K562 (cell line): ENCODE data around the gene ZFR2. TPM values are rescaled to one million over a fixed set of nuclear protein-coding genes. Genes with fewer than 3 reads are reported as not detected.

Source experiments
- ATAC-seq: fragments of 200-7000 bp; cut with Tn5 transposase; 3 replicates; pipeline ENCODE4 v1.9.1; 2020; ENCODE audit warnings: moderate library complexity
- BruUV-seq: library from RNA; stranded (reverse); fragments of 400-500 nt; replicated peaks from 2 replicates; lab custom pipeline; 2021; lab: Mats Ljungman, UMichigan
- CTCF ChIA-PET: fragments of 300-600 bp; formaldehyde crosslinking; extraction: SDS; loops from one replicate; lab custom pipeline; 2021; ENCODE audit warnings: low intra/inter-chr PET ratio; lab: Yijun Ruan, JAX
- POLR2A ChIA-PET: fragments of 300-600, 350-650 bp; sonication (Branson Sonifier 250); formaldehyde crosslinking; extraction: SDS; loops from one replicate; lab custom pipeline; 2021; ENCODE audit warnings: antibody characterized with exemption, inconsistent platforms; lab: Yijun Ruan, JAX
- DNase-seq, 4 experiments: peaks; one replicate each; pipeline versions ENCODE4 v3.0.0 to v3.0.0-alpha.2; 2011 to 2018; ENCODE audit warnings: low spot score in 3 of 4, mixed read lengths in 3 of 4; ENCODE audit errors: extremely low read depth in 1 of 4
- FAIRE-seq: peaks from 2 replicates; lab custom pipeline; 2011; peaks lifted over from hg19 to GRCh38; lab: Jason Lieb, UNC
- H2AFZ ChIP-seq: 2 replicates; pipeline ENCODE4 v1.6.0; 2011; ENCODE audit warnings: low read depth, low read length, control low read depth, inconsistent platforms
- H3K27ac ChIP-seq: fragments of 200-600 bp; 3 replicates; pipeline ENCODE4 v1.8.0; 2011; ENCODE audit warnings: low read depth, mild to moderate bottlenecking, control low read depth, inconsistent platforms, low read length, moderate library complexity, mixed read lengths; ENCODE audit errors: extremely low read depth
- H3K27me3 ChIP-seq, 2 experiments: fragments of 300-600 bp in 1 of 2; 2 replicates in 1 of 2; 3 replicates in 1 of 2; pipeline versions ENCODE4 v1.6.0 to v1.8.0; 2011; ENCODE audit warnings: inconsistent platforms in 2 of 2, low read length in 2 of 2, mild to moderate bottlenecking in 1 of 2, mixed read lengths in 1 of 2, moderate library complexity in 1 of 2; ENCODE audit not compliant: control insufficient read depth in 2 of 2, insufficient read depth in 2 of 2
- H3K36me3 ChIP-seq: fragments of 300-600 bp; 3 replicates; pipeline ENCODE4 v1.8.0; 2011; ENCODE audit warnings: mild to moderate bottlenecking, low read length, inconsistent platforms; ENCODE audit not compliant: control insufficient read depth, insufficient read depth
- H3K4me1 ChIP-seq, 2 experiments: fragments of 200-600 bp in 1 of 2; replicated peaks in 1 of 2; 2 replicates in 1 of 2; 3 replicates in 1 of 2; pipeline versions ENCODE4 v1.5.1 to v1.8.0; 2011; ENCODE audit warnings: inconsistent platforms in 2 of 2, low read length in 2 of 2, mild to moderate bottlenecking in 1 of 2, mixed read lengths in 1 of 2, moderate library complexity in 1 of 2; ENCODE audit not compliant: control insufficient read depth in 2 of 2, insufficient read depth in 2 of 2
- H3K4me2 ChIP-seq: 2 replicates; pipeline ENCODE4 v1.6.1; 2011; ENCODE audit warnings: low read length, control low read depth, inconsistent platforms, mixed read lengths; ENCODE audit not compliant: insufficient read depth
- H3K4me3 ChIP-seq: fragments of 200-600 bp; sonication (generic), shearing (Covaris generic); 2 replicates; pipeline ENCODE4 v1.5.1; 2016; ENCODE audit warnings: control low read depth, inconsistent platforms
- H3K79me2 ChIP-seq: fragments of 200-600 bp; 3 replicates; pipeline ENCODE4 v1.8.0; 2011; ENCODE audit warnings: low read length, inconsistent platforms; ENCODE audit not compliant: control insufficient read depth, insufficient read depth
- H3K9ac ChIP-seq, 2 experiments: 2 replicates each; pipeline versions ENCODE4 v1.6.0 to v1.6.1; 2011; ENCODE audit warnings: low read depth in 2 of 2, low read length in 2 of 2, control low read depth in 1 of 2, inconsistent platforms in 1 of 2, mild to moderate bottlenecking in 1 of 2, mixed read lengths in 1 of 2; ENCODE audit not compliant: insufficient read depth in 1 of 2
- H3K9me1 ChIP-seq: one replicate; pipeline ENCODE4 v1.6.0; 2011; ENCODE audit warnings: inconsistent platforms, mild to moderate bottlenecking, low read length, moderate library complexity; ENCODE audit not compliant: control insufficient read depth, insufficient read depth
- H3K9me3 ChIP-seq: replicated peaks from 2 replicates; pipeline ENCODE4 v1.5.1; 2011; ENCODE audit warnings: low read depth, low read length, inconsistent platforms; ENCODE audit not compliant: control insufficient read depth, insufficient read depth
- H4K20me1 ChIP-seq: replicated peaks from 2 replicates; pipeline ENCODE4 v1.6.1; 2011; ENCODE audit warnings: low read length, inconsistent platforms, mixed read lengths; ENCODE audit not compliant: control insufficient read depth, insufficient read depth
- ADNP ChIP-seq: fragments of 200-800 bp; sonication (Bioruptor generic); IDR thresholded peaks from 2 replicates; pipeline ENCODE4 v1.6.1; 2016; ENCODE audit warnings: missing genetic modification characterization, missing compliant biosample characterization
- BCOR ChIP-seq: fragments of 450-650 bp; IDR thresholded peaks from 2 replicates; pipeline ENCODE4 v1.6.1; 2016
- CBX3 ChIP-seq, 2 experiments: IDR thresholded peaks; 1 replicate in 1 of 2; 2 replicates in 1 of 2; pipeline ENCODE4 v1.6.1; 2012; ENCODE audit warnings: inconsistent platforms in 2 of 2, low read length in 2 of 2, borderline replicate concordance in 1 of 2, control low read depth in 1 of 2
- DACH1 ChIP-seq: fragments of 450-650 bp; IDR thresholded peaks from 2 replicates; pipeline ENCODE4 v1.6.1; 2018; ENCODE audit not compliant: partially characterized antibody
- KAT2B ChIP-seq: IDR thresholded peaks from one replicate; pipeline ENCODE4 v1.6.1; 2012; ENCODE audit warnings: low read depth, mild to moderate bottlenecking, control low read depth, inconsistent platforms, low read length, moderate library complexity
- KDM1A ChIP-seq, 2 experiments: fragments of 450-650 bp; IDR thresholded peaks; 2 replicates each; pipeline ENCODE4 v1.6.1; 2016; ENCODE audit warnings: mild to moderate bottlenecking in 2 of 2
- POLR2H ChIP-seq: IDR thresholded peaks from 2 replicates; pipeline ENCODE4 v1.6.1; 2016; ENCODE audit warnings: missing genetic modification characterization, low read depth, mild to moderate bottlenecking, control low read depth, missing compliant biosample characterization, moderate library complexity
- PTBP1 ChIP-seq: fragments of 200-400 bp; formaldehyde crosslinking; IDR thresholded peaks from 2 replicates; pipeline ENCODE4 v1.6.1; 2017; ENCODE audit warnings: low read depth, low read length
- PTRF ChIP-seq: fragments of 450-650 bp; IDR thresholded peaks from 2 replicates; pipeline ENCODE4 v1.6.1; 2016; ENCODE audit warnings: mild to moderate bottlenecking, missing genetic modification characterization, missing compliant biosample characterization
- RBM25 ChIP-seq: fragments of 200-400 bp; formaldehyde crosslinking; IDR thresholded peaks from 2 replicates; pipeline ENCODE4 v1.6.1; 2018; ENCODE audit warnings: low read length, low read depth, moderate library complexity; ENCODE audit not compliant: severe bottlenecking
- SMARCA4 ChIP-seq: fragments of 450-650 bp; IDR thresholded peaks from 2 replicates; pipeline ENCODE4 v1.6.1; 2016
- TRIM28 ChIP-seq: fragments of 450-650 bp; IDR thresholded peaks from 2 replicates; pipeline ENCODE4 v1.6.1; 2017
- ZNF146 ChIP-seq: IDR thresholded peaks from one replicate; pipeline ENCODE4 v1.6.1; 2018; ENCODE audit warnings: missing compliant biosample characterization; ENCODE audit not compliant: unreplicated experiment
- ZNF212 ChIP-seq: fragments of 450-650 bp; formaldehyde crosslinking; IDR thresholded peaks from 2 replicates; pipeline ENCODE4 v1.4.0; 2020; ENCODE audit warnings: mild to moderate bottlenecking
- WGBS: fragments of 100-300 bp; shearing (Covaris generic); methylation state at CpG from one replicate; pipeline ENCODE4 v1.1.6; 2016; ENCODE audit warnings: low coverage, mixed read lengths; ENCODE audit not compliant: insufficient coverage; ENCODE audit errors: missing lambda C conversion rate; 5-methylcytosine and 5-hydroxymethylcytosine counted together
- in situ Hi-C: fragments of 300-500 bp; cut with MboI; formaldehyde crosslinking; loops from 4 replicates; pipeline ENCODE4 v1.15.0; 2018; ENCODE audit warnings: inconsistent platforms, mixed read lengths
- intact Hi-C: fragments of 100-400 bp; cut with micrococcal nuclease; formaldehyde crosslinking; loops from 2 replicates; pipeline ENCODE4 v1.14.2; 2022
- polyA plus RNA-seq, 8 experiments: library from polyadenylated mRNA; depleted of rRNA in 4 of 8; stranded (reverse) in 5 of 8; unstranded in 3 of 8; fragments of >200 nt; fragmentation: Nextera tagmentation in 2 of 8; fragmentation: Illumina TruSeq in 1 of 8; extraction: Ambion mirVana in 2 of 8; extraction: Trizol in 1 of 8; gene quantifications; 2 replicates each; pipeline versions ENCODE4 v1.2.1 to v1.2.3, GENCODE V29; 2011 to 2014; ENCODE audit warnings: inconsistent platforms in 1 of 8, missing spikeins in 1 of 8
- total RNA-seq, 7 experiments: library from RNA; depleted of rRNA in 6 of 7; stranded (reverse); fragments of >200 nt in 6 of 7; fragmentation: Illumina TruSeq in 2 of 7; extraction: Trizol in 2 of 7; gene quantifications; 2 replicates each; pipeline versions ENCODE4 v1.2.1 to v1.2.3, GENCODE V29; 2011 to 2021; ENCODE audit warnings: low replicate concordance in 1 of 7
- TF ChIP-seq, protein P1 (sequence below): fragments of 450-650 bp; IDR thresholded peaks from 2 replicates; pipeline ENCODE4 v1.6.1; 2016; ENCODE audit warnings: mild to moderate bottlenecking

ZFR2 gene
- total and polyA plus RNA-seq, 9 of the 15 experiments (the other 6 are each of a cell fraction or from before 2014, with no cell fraction given) = 0.03 to 0.59 (median 0.07) TPM; not detected in 6

DNA sequence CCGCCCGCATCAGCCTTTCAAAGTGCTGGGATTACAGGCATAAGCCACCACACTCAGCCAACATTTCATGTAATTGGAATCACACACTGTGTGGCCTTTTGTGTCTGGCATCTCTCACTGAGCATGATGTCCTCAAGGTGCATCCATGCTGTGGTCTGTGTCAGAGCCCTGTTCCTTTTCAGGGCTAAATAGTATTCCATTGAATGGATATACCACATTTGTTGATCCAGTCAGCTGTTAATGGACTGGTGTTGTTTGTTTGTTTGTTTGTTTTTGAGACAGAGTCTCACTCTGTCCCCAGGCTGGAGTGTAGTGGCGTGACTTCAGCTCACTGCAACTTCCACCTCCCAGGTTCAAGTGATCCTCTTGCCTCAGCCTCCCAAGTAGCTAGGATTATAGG lies 29.6 kb upstream of the ZFR2 start:
- H3K4me3 ChIP-seq = no peak overlapping the region
- no peaks in the 10 kb centered on the region for H3K9me1 ChIP-seq
- H2AFZ ChIP-seq = no peak overlapping the region
- H3K4me1 ChIP-seq = no peaks in the 10 kb centered on the region
- peaks cover 8 to 31% of the 10 kb centered on the region in 2 experiments; a peak in 4 of 5 replicates for H3K27me3 ChIP-seq
- no peaks in the 10 kb centered on the region for H3K36me3 ChIP-seq
- 44% methylated on average over 3 of the region's 3 CpGs for WGBS
- in situ Hi-C loops (no loop called here), intact Hi-C loops (no loop called here)
- CTCF ChIA-PET = no interaction called here
- H3K9ac ChIP-seq = no peak overlapping the region
- ATAC-seq = no peak
- no peak overlapping the region for H3K27ac ChIP-seq
- BruUV-seq = no TSS peak
- POLR2A ChIA-PET = no interaction called here
- no peak for FAIRE-seq
- no peaks in the 10 kb centered on the region for H4K20me1 ChIP-seq
- H3K79me2 ChIP-seq = no peaks in the 10 kb centered on the region
- TF ChIP-seq ZNF146 = peak; percentile 99
- 0 out of 2 replicates have a peak, but pooled peaks have one; percentile 33 for TF ChIP-seq PTBP1
- no peak for TF ChIP-seq KAT2B
- TF ChIP-seq DACH1 = peak; percentile 10
- peak in 1 of 2 experiments; percentile 68; a peak in 1 of 3 replicates for TF ChIP-seq CBX3 (IDR thresholded peaks at IDR 0.05; ENCODE audit: borderline replicate concordance in 1 of 2, low read length in 2 of 2)
- TF ChIP-seq RBM25 = peak; percentile 41
- no peak for TF ChIP-seq ZNF212
- TF ChIP-seq KDM1A (IDR thresholded peaks at IDR 0.05) = peak; percentile 28 to 65; a peak in 2 of 4 replicates
- TF ChIP-seq SMARCA4 = no peak
- no peak for TF ChIP-seq POLR2H
- no peak for TF ChIP-seq PTRF (tag)
- TF ChIP-seq TRIM28 = peak; percentile 63; the same call in 1 of the 2 replicates
- peak; percentile 79 for TF ChIP-seq BCOR
- TF ChIP-seq ADNP = peak; percentile 61; the same call in 1 of the 2 replicates
- TF ChIP-seq, protein P1, sequence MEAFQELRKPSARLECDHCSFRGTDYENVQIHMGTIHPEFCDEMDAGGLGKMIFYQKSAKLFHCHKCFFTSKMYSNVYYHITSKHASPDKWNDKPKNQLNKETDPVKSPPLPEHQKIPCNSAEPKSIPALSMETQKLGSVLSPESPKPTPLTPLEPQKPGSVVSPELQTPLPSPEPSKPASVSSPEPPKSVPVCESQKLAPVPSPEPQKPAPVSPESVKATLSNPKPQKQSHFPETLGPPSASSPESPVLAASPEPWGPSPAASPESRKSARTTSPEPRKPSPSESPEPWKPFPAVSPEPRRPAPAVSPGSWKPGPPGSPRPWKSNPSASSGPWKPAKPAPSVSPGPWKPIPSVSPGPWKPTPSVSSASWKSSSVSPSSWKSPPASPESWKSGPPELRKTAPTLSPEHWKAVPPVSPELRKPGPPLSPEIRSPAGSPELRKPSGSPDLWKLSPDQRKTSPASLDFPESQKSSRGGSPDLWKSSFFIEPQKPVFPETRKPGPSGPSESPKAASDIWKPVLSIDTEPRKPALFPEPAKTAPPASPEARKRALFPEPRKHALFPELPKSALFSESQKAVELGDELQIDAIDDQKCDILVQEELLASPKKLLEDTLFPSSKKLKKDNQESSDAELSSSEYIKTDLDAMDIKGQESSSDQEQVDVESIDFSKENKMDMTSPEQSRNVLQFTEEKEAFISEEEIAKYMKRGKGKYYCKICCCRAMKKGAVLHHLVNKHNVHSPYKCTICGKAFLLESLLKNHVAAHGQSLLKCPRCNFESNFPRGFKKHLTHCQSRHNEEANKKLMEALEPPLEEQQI = no peak
- DNase-seq = no peak
- no peak overlapping the region for H3K4me2 ChIP-seq
- H3K9me3 ChIP-seq = no peaks in the 10 kb centered on the region; the same call in none of the 2 replicates
